Measurements from ENCODE around the gene PTPN3.

Gene PTPN3

GRCh38 chr9:109329638-109330258 is 168.4 kb downstream of the PTPN3 start:
- Mint-ChIP-seq H3K27ac (no peak overlapping the region), H3K9me3 (no peaks in the 10 kb centered on the region), H3K4me3 (no peak overlapping the region), H3K4me1 (peaks cover 11% of the 10 kb centered on the region), H3K27me3 (ENCODE audit: low read depth) (peaks cover 22% of the 10 kb centered on the region), H3K36me3 (ENCODE audit: low read depth) (no peaks in the 10 kb centered on the region)
- TF ChIP-seq CTCF (IDR thresholded peaks at IDR 0.05; ENCODE audit: unreplicated experiment in 3 of 3) = no peak

- Mint-ChIP-seq H3K4me1 (peaks cover 11% of the 10 kb centered on the region), H3K9me3 (no peaks in the 10 kb centered on the region), H3K4me3 (no peak overlapping the region), H3K27ac (no peak overlapping the region), H3K27me3 (ENCODE audit: low read depth) (peaks cover 28% of the 10 kb centered on the region), H3K36me3 (ENCODE audit: low read depth) (no peaks in the 10 kb centered on the region)
- TF ChIP-seq CTCF (IDR thresholded peaks at IDR 0.05; ENCODE audit: unreplicated experiment in 3 of 3) = no peak
These were observed 169.0 kb downstream of the PTPN3 start for GRCh38 chr9:109328978-109329637.
